Retina (tissue), 1 donor: ENCODE data around the gene NRXN2.

Experiments used
- DNase-seq: peaks from one replicate; pipeline ENCODE4 v3.0.0-alpha.2; 2016

Gene NRXN2

DNA sequence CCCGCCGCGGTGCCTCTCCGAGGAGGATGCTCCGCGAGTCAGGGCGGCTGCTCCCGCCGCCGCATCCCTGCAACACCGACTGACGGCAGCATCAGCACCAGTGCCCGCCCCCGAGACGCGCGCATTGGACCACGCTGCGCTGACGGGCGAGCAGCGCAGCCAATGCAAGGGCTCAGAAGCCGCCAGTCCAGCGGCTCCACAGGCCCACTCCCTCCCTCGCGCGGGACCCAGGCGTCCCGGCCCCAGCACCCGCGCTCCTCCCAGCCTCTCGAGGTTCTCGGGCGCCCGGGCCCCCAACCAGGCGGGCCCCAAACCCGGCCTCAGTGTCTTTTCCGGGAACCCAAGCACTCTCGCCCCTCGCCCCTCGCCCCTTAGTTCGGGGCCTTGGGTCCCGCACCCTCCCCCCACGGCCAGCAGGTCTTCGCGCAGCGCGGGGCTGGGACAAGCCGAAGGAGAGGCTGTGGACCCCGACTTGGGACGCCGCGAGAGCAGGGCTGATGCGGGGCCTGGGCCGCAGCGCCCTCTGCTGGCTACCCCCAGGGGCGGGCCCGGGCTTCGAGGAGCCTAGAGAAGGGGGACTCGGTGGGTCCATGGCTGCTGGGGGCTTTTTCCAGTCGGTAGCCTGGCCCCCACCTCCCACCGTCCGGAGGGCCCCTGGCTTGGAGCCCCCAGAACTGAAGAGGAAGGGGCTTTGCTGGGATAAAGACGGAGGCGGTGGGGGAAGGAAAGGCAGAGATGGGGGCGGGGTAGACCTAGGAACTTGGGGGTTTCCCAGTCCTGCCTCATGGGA is at the start of gene NRXN2:
Gene NRXN2, minus strand, starts transcription at position 81 of the 790 bp plus-strand sequence. CDS start 9,498 bp downstream, outside the sequence.
- DNase-seq: peak; percentile 93

DNA sequence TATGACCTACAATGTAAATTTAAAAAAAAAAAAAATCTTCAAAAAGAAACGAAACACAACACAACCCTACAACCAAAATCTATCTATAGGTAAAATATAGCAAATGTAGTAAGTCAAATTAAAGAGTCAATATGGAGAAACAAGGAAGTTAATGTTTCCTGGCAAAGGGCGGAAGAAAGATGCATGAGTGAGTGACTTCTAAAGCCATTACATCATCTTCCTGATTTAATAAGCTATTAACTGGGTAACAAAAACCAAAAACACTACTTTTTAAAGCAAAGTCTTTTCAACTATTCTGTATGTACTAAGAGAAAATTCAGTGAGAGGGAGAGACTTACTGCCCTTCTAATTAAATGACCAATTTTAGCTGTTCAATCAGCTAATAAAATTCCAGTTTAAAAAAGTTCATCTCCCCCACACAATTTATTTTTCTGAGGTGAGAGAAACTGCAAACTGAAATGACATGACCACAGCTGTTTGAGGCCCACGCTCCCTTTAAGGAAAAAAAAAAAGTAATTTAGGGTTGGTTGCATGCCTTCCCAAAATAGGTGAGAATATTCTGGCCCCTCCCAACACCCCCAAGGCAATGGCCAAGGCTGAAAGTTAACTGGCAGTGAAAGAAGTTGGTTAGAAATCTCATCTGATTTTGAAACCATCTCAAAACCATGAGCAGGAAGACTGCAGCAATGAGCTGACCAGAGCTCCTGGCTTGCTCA is 49.5 kb upstream of the NRXN2 start:
- DNase-seq: no peak

DNA sequence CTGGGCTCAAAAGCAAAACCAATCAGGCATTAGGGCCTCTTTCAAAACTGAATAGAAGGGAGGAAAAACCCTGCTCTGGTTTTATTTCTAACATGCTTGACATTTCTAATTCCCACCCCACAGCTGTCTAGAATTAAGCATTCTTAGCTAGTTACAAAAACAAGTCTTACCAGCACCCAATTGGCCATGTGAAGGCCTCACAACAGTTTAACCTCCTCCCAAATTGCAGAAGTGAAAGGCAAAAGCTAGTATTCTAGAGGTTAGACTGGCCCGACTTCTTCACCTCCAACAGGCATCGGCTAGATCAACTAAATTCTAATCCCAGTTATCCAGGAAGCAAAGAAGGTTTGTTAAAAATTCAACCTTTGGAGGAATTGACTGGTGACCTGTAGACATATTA is 48.9 kb upstream of the NRXN2 start:
- DNase-seq: no peak

DNA sequence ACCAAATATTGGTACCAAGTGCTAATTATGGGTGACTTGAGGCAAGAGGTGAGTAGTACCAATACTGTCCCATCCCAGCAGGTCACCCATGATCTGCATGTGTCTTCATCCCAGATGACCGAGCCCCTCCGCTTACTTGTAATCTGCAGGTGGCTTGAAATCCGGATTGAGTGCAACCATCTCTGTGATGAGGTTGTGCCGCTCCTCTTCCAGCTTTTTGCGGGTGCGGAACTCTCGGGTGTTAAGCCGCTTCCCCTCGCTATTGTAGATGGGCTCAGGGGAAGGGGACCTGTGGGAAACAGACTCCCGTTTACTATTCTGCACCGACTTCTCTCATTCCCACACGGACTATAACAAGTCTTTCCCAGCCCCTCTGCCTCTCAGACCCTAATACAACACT is 47.1 kb upstream of the NRXN2 start:
- DNase-seq: no peak

DNA sequence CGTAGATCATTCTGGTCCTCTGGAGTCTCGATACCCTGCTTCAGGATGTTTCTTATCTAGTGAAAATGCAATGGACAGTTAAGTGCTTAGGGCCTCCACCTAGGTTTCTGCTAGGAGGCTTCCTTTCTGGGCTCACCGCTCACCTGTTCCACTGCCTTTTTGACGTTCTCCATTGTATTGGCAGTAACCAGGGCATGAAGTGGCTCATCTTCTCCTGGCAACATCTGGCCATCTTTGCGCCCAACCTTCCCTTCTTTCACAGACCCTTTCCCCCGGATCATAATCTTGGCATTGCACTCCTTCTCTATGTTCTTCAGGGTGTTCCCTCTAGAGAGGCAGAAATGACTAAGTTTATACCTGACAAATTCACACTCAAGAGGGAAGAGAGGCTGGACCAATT is 46.3 kb upstream of the NRXN2 start:
- no peak for DNase-seq

DNA sequence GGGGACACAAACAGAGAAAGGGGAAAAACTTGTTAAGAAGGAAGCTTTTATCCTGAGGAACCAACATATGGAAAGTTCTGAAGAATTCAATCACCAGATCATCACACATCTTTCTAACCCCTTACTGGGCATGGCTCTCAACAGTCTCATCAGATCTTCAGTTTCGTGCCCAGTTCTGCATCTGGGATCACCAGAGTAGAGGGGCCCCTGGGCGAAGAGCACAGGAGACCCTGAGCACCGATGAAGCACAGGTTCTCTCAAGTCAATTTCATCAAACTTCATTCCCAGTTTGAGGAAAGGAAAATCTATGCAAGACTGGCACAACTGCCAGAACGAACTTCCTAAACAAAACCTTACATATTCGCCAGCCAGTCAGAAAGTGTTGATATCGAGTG is 45.3 kb upstream of the NRXN2 start:
- no peak for DNase-seq

DNA sequence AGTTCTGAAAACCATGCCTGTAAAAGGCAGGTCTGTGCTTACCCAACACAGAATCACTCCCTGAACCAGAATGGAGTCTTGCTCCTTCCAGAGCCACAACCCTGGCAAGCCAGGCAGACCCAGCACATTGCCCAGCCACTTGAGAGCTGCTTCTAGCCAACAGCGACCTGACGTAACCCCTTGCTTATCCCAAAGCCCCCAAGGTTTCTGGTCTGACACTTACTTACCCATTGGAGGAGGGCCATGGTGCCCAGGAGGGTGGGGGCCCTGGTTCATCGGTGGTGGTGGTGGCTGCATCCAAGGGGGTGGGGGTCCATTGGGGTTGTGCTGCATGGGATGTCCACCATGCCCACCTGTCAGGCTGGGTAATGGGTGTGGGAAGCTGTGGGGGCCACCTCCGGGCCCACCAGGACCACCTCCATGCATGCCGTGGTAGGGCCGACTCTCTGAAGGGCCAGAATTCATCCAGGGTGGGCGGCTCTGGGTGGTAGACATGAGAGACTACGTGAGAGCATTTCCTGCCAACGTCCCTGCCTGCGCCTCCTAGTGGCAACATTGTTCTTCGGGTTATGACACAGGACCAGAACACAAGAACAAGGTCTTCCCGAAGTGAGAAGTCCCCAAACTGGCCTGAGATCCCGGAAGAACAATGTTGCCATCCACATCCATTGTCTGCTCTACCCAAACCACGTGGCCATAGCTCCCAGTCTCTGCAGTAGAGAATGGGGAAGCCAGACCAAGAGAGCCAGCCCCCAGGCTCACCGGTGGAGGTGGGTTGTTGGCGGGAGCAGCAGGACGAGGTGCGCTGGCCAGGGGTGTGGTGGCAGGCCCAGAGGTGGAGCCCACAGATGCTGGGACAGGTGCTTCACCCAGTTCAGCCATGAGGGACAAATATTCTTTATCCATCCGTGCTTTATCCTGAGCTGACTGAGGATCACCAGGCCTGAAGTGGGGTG is 44.6 kb upstream of the NRXN2 start:
- peak; percentile 61 for DNase-seq

DNA sequence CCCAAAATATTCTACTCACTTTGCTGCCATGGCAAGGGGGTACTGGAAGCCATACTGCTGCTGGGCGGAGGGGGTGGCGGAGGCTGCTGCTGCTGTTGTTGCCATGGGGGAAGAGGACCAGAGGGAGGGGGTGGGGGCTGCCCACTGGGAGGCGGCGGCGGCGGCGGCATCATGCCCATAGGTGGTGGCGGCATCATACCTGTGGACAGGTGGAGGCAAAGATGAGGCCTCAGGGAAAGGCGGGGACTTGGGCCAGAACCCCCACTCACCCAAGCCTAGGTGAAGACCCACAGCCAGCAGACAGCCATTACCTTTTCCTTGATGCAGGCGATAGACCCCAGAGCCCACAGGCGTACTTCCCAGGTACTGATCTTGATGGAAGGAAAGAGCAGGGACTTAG is 43.9 kb upstream of the NRXN2 start:
- DNase-seq: no peak

DNA sequence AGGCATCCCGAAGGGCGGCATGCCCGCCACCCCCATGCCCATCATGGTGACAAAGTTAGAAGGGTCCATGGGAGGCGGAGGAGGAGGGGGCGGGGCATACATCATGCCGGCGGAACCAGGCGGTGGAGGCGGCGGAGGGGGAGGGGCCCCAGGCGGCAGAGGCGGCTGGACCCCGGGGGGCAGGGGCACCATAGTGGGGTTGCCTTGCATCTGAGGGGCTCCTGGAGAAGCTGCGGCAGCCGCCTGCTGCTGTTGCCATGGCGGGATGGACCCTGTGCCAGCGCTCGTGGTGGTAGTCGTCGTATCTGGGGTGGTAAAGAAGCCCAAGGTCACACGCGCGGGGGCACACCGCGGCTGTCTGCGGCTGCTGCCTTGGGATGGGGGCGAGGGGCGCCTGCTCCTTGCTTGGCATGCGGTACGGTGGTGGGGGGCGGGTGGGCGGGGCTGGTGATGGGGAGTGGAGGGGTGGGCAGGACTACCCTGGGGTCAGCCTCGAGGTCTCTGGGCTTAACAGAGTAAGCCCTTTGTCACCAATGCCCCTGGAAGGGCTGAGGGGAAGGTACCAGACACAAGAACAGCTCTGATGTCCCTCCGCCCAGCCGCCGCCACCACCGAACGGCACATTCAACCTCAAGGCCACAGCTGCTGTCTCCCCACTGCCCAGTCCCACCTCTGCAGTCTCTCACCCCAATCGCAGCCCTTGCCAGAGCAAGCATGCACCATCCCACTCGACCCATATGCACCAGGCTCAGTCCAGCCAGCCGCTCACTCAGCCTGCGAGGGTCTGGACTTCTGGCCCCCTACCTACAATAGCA is 43.1 kb upstream of the NRXN2 start:
- no peak for DNase-seq

DNA sequence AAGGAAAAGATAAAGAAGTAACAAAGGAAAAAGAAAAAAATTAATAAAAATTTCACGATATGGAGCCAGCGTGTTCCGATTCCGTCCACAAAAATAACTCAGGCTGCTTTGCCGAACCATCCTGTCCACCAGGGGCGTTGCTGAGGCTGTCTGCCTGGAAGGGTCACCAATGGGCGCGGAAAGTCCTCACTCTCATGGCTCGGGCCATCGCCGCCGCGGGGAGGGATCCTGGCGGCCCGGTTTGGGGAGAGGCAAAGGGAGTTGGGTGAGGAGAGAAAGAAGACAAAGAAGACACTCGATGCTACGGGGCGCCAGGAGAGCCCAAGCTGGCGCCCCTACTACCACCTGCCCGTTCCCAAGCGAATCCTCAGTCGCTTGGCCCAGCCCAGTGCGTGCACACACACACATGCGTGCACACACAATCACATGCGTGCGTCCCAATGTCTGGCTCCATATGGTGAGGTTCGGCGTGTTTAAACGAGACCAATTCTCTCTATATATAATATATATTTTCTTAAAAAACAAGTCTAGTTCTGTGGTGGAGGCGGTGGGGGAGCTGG is 42.4 kb upstream of the NRXN2 start:
- peak; percentile 6 for DNase-seq

DNA sequence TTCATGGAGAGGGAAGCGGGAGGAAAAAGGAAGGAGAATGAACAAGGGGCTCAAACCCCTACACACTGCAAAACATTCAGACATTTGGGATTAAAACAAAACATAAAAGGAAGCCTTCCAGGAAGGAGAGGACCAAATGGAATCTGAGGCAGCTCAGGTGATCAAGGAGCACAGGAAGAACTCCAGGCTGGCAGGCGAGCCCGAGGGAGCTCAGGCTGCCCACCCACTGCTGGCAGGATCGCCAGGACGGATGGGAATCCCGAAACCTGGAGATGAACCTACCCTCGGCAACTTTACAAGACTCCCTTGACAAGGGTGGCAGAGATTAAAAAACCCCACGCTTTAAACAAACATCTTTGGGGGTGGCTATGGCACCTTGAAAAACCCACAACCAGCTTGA is 41.8 kb upstream of the NRXN2 start:
- DNase-seq: no peak

DNA sequence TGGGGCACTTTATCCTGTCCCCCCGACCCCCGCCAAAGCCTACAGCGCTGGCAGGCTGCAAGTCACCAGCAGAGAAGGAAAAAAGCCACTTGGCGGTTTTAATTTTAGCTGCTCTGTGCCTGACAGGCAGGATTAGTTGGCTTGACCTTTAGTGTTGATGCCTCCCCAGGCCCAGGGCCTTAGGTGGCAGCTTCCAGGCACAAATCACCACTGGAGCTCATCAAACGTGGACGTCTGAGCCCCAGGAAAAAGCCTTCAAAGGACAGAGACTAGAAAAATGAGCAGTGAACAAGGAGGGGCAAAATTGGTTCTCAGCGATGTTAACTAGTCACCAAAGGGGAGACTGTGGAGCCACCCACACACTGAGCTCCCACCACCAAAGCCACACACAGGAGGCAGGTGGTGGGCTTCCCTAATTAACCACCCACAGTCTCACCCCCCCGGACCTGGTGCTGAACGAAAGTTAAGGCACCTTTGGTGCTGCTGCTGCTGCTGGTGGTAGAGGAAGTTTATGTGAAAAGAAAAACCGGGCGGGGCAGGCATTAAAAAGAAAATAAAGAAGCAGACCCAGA is 41.1 kb upstream of the NRXN2 start:
- peak; percentile 24 for DNase-seq

DNA sequence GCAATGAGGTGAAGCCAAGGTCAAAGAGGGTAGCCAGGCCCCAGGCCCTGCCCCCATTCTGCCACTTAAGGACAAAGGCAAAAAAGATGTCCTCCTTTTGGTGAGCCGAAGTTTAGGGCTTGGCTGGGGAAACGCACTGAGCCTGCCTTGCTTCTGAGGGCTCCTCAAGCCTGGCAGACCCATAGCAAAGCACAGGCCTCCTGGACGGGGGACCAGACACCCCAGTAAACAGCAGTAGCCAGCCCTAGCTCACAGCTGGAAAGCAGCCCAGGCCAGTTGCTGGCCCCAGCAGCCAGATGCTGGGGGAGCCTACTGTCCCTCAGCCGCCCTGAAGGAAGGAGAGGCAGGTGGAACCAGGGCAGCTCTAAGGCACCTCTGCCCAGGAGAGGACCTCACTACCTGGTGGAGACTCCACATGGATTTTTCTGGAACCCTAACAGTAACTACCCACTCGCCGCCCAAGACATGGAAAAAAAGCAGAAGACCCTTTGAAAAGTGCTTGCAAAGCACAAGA is 40.6 kb upstream of the NRXN2 start:
- peak; percentile 68 for DNase-seq

DNA sequence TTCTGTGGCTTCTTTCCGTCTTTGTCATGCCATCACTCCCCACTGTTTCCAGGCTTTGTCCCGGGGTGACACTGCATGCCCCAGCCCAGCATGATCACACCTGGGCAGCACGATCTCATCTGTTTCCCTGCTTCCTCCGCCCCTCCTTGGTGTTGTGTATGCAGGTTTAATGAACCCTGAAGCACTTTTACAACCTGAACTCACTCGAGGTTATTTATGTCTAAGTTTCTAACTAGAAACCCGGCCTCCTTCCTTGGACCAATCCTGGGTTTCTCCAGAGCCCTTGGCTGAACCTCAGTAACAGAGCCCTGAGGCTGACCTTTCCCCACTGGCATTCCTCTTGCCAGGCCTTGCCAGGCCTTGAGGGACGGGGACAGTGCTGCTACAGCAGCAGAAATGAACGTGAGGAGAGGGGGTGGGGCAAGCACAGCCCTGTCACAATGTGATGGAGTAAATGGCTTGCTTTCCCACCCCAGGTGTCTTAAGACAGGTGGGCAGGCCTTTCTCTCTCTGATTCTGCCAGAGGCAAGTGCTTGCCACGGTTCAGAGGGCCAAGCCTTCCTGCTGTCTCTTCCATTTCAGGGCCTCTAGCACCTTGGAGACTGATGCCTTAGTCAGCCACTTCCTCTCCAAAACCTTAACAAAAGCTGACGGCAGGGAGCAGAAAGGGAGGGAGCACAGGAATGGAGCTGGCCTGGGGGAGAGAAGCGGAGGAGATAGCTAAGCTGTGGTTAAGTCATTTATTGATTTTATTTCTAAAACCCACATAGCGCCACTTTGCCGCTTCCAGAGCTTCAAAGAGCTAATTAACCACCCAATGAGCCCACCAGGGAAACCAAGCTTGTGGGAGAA is 39.9 kb upstream of the NRXN2 start:
- DNase-seq: no peak

DNA sequence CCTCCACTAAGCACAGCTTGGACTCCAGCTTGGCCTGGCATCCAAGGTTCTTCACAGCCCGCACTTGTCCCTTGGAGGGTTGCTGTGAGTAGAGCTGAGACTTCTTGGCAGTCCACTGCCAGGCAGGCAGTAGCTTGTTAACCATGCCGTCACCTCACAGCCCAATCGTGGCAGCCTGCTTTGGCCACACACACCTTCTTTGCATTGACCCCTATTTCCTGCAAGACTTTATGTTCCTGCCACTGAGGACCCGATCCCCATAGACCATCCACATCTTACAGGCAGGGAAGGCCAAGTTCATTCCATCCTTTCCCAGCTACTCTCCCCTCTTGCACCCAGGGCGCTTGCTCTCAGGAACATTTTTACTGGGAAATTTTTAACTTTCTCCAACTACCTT is 39.3 kb upstream of the NRXN2 start:
- peak; percentile 26 for DNase-seq

DNA sequence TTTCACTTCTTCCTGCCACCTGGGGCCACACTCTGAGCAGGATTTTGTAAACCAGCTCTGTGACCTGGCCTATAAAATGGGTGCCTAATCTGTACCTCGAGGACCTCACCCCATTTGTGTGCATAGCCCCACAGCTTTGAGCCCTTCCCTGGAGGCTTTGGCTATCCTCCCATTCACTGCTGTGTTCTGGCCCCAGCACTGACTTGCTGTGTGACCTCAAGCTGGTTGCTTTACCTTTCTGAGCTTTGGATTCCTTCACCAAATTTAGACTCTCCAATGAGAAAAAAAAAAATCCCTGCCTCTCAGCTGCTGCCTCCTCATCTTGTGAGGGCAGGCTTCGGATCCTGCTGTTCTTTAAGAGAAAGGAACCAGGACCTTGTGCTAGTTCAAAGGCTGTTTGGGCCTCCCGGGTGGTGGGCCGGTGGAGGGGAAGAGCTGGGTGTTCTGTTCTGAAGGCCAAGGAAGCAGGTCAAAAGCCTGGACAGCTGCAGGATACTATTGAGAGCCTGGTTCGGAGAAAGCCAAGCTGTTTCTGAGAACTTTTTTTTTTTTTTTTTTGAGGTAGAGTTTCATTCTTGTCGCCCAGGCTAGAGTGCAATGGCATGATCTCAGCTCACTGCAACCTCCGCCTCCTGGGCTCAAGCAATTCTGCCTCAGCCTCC is 37.9 kb upstream of the NRXN2 start:
- no peak for DNase-seq

DNA sequence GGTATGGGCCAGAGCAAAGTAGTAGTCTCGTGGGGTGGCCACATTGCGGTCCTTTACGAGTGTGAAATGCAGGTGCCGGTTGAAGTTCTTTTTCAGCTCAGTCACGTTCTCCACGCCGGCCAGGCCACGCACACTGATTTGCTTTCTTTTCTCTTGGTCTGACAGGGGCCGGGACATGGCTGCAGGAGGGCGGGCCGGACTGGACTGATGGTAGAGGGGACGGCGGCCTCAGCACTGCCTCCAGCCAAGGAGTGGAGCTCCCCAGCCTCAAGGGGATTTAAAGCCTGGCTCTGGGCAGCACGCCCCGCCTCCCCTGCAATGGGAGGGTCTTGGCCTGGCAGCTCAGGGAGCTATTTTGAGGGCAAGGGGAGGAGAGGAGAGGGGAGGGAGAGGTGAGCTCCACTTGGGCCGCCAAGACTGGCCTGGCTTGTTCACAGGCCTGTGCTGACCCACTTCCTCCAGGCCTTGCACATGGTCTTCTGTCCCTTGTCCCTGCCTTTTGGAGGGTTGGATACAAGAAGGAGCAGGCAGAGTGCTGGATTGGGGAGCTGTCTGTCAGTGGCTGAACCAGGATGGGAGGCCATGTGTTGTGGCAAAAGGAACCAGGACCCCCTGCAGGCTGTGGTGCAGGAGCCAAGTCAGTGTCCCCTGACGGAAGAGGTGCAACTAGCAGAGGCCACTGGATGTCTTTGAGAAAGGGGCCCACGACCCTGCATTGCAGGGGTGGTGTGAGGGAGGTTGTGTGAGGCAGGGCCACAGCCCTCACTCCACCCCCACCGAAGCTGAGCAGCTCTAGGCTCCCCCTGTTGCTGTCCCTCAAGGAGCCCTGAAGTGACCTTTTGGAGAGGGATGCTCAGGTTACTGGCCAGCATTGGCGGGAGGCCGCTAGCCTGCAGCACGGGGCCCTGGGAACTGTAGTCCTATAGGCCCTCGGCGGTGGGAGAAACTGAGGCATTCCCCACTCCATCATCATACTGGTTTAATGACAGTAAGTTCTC is 37.0 kb upstream of the NRXN2 start, which contains the start of gene PYGM:
Gene PYGM, minus strand, starts transcription at position 253 of the 998 bp plus-strand sequence. Its CDS starts 76 bp downstream, at position 177.
- peak; percentile 84 for DNase-seq

DNA sequence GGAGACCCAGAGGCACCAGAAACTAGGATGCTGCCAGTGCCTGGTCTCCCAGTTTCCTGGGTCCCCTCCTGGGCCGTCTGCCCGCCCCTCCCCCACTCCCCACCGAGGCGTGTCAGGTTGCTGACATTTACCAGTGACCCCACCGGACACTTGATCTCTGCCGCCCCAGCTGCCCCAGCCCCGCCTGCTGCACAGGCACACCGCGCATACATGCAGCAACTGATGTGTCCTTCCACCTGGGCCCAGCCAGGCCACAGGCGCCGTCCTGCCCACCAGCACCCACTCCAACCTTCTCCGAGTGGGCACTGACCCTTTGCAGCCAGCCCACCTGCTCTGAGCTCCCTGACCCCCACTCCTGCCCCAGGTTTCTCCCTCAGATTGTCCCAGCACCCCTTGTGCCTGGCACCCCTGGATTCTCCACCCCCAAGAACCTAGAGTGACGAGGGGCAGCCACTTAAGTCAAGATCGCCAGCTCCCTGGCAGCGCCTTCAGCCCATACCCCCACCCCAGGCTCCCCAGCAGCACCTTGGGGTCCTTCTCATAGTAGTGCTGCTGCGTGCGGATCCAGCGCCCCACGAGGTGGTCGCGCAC is 36.2 kb upstream of the NRXN2 start:
- no peak for DNase-seq
